GM18520 (cell line): ENCODE data around the gene PLEKHA4.
A peak's percentile ranks its signal among the peaks of the same experiment; 100 is the strongest.
"Not testable (repeated sequence)": the region's sequence is repeated elsewhere in the genome, so short reads cannot be mapped to it uniquely, and the experiment has no call there.

Experiments used
- ATAC-seq: cut with Tn5 transposase; IDR thresholded peaks from one replicate; pipeline ENCODE4 v1.9.1; 2021; ENCODE audit not compliant: unreplicated experiment

The PLEKHA4 gene

DNA sequence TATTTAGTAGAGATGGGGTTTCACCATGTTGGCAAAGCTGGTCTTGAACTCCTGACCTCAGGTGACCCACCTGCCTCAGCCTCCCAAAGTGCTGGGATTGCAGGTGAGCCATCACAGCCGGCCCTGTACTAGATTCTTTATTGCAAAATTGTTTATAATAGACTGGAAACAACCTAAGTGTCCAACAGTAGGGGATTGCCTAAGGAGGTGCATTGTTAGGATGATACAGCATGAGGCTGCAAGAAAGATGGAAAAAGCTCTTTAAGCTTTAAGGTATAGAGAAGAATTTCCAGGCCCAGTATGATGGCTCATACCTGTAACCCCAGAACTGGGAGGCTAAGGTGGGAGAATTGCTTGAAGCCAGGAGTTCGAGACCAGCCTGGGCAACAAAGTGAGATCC is 65.8 kb downstream of the PLEKHA4 start:
- ATAC-seq: no peak

GRCh38 chr19:48799358-48800300 is 68.8 kb downstream of the PLEKHA4 start:
- ATAC-seq: no peak

GRCh38 chr19:48798937-48799336 is 69.5 kb downstream of the PLEKHA4 start:
- no peak for ATAC-seq

DNA sequence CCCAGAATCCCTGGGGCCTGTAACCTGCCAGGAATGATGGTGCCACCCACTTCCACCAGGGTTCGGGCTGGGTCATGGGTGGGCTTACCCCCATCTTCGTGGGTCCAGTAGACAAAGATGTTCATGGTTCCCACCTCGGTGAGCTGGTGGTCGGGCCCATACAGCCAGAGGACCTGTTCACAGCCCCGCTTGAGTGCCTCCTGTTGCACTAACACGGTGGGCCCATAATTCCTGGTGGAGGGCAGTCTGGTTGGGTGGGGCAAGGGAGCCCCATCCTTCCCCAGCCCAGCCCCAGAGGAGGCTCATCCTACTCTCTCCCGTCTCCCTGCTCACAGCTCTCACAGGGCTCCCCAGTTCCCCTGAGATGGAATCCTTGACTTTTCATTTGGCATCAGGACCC is 71.3 kb downstream of the PLEKHA4 start:
- ATAC-seq: no peak

GRCh38 chr19:48796298-48797083 is 71.9 kb downstream of the PLEKHA4 start:
- ATAC-seq: no peak

- ATAC-seq: no peak
Measured at GRCh38 chr19:48795685-48796070, 72.7 kb downstream of the PLEKHA4 start.

DNA sequence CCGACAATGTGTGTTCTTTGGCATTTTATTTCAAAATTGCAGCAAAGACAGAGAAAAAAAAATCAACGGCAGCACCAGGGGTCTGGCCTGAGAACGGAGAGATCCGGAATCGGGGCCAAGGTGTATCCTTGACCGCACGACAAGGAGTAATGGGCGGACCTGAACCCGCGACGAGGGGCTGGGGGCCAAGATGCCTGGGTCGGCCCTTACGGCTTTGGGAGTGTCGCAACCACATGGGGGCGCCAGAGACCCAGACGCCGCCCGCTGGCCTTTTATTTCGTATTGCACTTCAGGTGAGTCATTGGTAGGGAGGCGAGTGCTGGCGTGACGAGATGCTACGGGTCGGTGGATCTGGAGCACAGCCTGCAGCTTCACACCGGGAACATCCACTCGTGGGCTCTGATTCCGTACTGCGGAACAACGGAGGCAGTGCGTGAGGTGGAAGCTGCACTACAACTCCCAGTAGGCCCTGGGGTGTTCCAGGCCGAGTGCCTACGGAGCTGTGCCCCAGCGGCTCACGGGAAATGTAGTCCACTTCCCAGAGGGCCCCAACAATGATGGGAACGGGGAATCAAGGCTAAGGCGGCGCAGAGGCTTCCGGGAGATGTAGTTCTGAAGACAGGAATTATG is 73.2 kb downstream of the PLEKHA4 start:
- ATAC-seq: peak; percentile 75

GRCh38 chr19:48794291-48794690 is 74.1 kb downstream of the PLEKHA4 start:
- ATAC-seq: no peak

- no peak for ATAC-seq
Measured at GRCh38 chr19:48793271-48793670, 75.1 kb downstream of the PLEKHA4 start.

DNA sequence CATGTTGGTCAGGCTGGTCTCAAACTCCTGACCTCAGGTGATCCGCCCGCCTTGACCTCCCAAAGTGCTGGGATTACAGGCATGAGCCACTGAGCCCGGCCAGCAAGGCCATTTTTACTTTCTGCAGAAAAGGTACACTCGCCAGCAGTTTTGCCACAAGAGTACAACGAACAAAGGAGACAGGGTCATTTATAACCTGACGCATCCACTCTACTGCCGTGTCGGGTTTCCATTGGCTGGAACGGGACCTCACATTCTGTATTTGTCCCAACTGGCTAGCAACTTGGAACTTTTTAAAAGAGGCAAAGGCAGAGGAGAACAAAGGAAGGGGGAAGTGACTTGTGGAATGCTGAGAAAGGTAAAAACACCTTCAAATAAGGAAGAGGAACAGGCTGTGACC is 81.1 kb downstream of the PLEKHA4 start:
- not testable (repeated sequence) for ATAC-seq
